Measurements from ENCODE around the gene ABCA2.

Gene ABCA2

GRCh38 chr9:137041124-137041523 is 13.1 kb upstream of the ABCA2 start:
- TF ChIP-seq, protein P1, sequence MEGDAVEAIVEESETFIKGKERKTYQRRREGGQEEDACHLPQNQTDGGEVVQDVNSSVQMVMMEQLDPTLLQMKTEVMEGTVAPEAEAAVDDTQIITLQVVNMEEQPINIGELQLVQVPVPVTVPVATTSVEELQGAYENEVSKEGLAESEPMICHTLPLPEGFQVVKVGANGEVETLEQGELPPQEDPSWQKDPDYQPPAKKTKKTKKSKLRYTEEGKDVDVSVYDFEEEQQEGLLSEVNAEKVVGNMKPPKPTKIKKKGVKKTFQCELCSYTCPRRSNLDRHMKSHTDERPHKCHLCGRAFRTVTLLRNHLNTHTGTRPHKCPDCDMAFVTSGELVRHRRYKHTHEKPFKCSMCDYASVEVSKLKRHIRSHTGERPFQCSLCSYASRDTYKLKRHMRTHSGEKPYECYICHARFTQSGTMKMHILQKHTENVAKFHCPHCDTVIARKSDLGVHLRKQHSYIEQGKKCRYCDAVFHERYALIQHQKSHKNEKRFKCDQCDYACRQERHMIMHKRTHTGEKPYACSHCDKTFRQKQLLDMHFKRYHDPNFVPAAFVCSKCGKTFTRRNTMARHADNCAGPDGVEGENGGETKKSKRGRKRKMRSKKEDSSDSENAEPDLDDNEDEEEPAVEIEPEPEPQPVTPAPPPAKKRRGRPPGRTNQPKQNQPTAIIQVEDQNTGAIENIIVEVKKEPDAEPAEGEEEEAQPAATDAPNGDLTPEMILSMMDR (IDR thresholded peaks at IDR 0.05; ENCODE audit: control extremely low read depth, extremely low read depth, low read depth, missing control alignments) = no peak
- ChIA-PET POLR2A (no interaction called here), CTCF (no interaction called here)
- no peak for DNase-seq (ENCODE audit: extremely low spot score)

- TF ChIP-seq, protein P1 (IDR thresholded peaks at IDR 0.05; ENCODE audit: control extremely low read depth, extremely low read depth, low read depth, missing control alignments) = no peak
- ChIA-PET POLR2A (no interaction called here), CTCF (interaction anchor here (1.2 kb wide), 1 partner anchor 11 kb away, joined by 7 read pairs; no protein-coding TSS in a partner anchor)
- no peak for DNase-seq (ENCODE audit: extremely low spot score)
Measured at GRCh38 chr9:137040568-137040967, 12.5 kb upstream of the ABCA2 start.

GRCh38 chr9:137039611-137040366 is 11.8 kb upstream of the ABCA2 start:
- POLR2A ChIA-PET = no interaction called here
- CTCF ChIA-PET = interaction anchor here (1.0 to 2.1 kb wide), 4 partner anchors 10 to 92 kb away, joined by 3 to 7 read pairs (median 6); no protein-coding TSS in a partner anchor
- TF ChIP-seq, protein P1 (IDR thresholded peaks at IDR 0.05; ENCODE audit: control extremely low read depth, extremely low read depth, low read depth, missing control alignments) = no peak
- no peak for DNase-seq (ENCODE audit: extremely low spot score)

DNA sequence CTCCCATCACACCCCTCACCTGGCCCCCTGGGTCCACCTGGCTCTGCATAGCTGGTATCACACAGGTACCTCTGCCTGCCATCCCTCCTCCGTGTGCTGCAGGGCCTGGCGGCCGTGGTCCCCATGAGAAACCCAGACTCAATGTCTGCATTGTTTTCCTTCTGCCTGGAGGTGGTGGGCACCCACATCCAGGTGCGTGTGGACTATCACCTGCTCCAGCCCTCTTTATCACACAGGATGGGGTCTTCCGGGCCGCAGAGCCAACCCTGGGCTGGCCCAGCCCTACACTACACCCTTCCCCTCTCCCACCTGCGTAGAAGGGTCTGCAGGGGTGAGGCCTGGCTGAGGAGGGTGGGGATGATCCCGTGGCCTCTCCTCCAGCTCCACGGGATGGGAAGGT is 10.9 kb upstream of the ABCA2 start:
- no peak for DNase-seq (ENCODE audit: extremely low spot score)
- ChIA-PET CTCF (interaction anchor here (1.0 to 2.1 kb wide), 2 partner anchors 9 to 28 kb away, joined by 3 to 6 read pairs; no protein-coding TSS in a partner anchor), POLR2A (no interaction called here)
- TF ChIP-seq, protein P1 (IDR thresholded peaks at IDR 0.05; ENCODE audit: control extremely low read depth, extremely low read depth, low read depth, missing control alignments) = no peak

DNA sequence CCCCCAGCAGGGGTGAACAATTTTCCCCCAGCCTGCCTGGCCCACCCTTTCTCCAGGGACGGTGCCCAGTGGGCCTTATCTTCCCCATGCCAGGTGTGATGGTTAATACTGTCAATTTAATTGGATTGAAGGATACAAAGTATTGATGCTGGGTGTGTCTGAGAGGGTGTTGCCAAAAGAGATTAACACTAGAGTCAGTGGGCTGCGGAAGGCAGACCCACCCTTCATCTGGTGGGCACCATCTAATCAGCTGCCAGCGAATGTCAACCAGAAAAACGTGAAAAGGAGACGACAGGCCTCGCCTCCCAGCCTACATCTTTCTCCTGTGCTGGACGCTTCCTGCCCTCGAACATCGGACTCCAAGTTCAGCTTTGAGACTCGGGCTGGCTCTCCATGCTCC is 9.4 kb upstream of the ABCA2 start:
- CTCF ChIA-PET = interaction anchor here (1.1 to 9.4 kb wide), 6 partner anchors 9 to 199 kb away, joined by 3 to 202 read pairs (median 54); partner anchors contain the start of genes C8G, FBXW5, NPDC1 and SAPCD2
- TF ChIP-seq, protein P1 (IDR thresholded peaks at IDR 0.05; ENCODE audit: control extremely low read depth, extremely low read depth, low read depth, missing control alignments) = no peak
- POLR2A ChIA-PET = no interaction called here
- DNase-seq (ENCODE audit: extremely low spot score) = no peak

GRCh38 chr9:137037035-137037434 is 9.0 kb upstream of the ABCA2 start:
- CTCF ChIA-PET = interaction anchor here (1.3 to 9.4 kb wide), 5 partner anchors 12 to 200 kb away, joined by 3 to 202 read pairs (median 68); partner anchors contain the start of genes C8G, FBXW5, NPDC1 and SAPCD2
- DNase-seq (ENCODE audit: extremely low spot score) = no peak
- POLR2A ChIA-PET = no interaction called here
- TF ChIP-seq, protein P1 (IDR thresholded peaks at IDR 0.05; ENCODE audit: control extremely low read depth, extremely low read depth, low read depth, missing control alignments) = no peak
